ENCODE measurements around the gene STIM1. TPM values are rescaled to one million over a fixed set of nuclear protein-coding genes. Genes with fewer than 3 reads are reported as not detected.

The STIM1 gene
- total RNA-seq, 1 experiment from 2014 or later, result 93.6 TPM

DNA sequence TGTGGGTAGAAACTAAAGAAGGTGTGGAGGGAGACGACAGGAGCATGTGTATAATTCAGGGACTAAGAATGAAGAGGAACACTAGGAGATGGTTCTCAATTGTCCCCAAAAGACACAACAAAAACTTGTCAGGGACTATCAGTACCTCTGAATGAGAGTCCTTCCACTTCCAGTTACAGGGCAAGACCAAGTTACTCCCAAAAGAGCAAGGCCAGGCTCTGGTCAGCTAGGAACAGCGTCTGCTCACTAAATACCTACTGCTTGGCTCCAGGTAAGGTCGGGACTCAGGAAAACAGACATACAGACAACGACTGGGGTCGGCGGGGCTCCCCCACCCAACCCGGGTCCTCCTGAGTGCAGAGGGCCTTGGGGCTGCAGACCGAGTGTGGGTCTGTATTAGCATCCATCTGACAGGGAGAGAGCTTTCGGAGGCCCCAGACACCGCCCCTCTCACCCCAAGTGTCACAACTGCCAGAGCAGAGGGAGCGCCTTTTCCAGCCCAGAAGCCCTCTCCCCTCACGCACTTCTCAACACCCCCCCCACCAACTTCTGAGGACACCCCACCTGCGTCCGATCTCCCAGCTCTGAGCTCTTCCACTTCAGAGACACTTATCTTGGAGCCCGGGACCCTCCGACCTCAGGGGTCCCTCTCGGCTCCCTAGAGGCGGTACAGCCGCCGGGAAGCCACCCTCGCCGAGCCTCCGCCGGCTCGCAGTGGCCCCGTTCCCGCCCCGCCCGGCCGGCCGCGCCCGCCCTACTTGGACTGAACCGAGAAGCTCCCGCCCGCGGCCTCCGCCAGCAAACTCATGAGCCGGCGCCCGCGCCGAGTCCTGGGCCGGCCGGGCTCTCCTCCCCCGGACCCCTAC lies 15.2 kb upstream of the STIM1 start:
- Histone ChIP-seq H3K4me1 (ENCODE audit: control insufficient read depth, insufficient read depth, low read length) (peaks cover 42% of the 10 kb centered on the region), H3K27ac (ENCODE audit: low read length) (peak overlapping the region; percentile 89), H3K36me3 (ENCODE audit: control insufficient read depth, insufficient read depth, low read length) (no peaks in the 10 kb centered on the region), H3K9me3 (ENCODE audit: control insufficient read depth, insufficient read depth, low read depth, low read length) (no peaks in the 10 kb centered on the region), H3K4me3 (ENCODE audit: low read depth in 2 of 2, low read length in 2 of 2) (peak overlapping the region; percentile 62 to 67), H3K27me3 (ENCODE audit: control insufficient read depth, insufficient read depth, low read length) (no peaks in the 10 kb centered on the region)
- no TSS peak for BruUV-seq (replicated peaks)
- in situ Hi-C loops (cut with HindIII; ENCODE audit: low pct_unique_long_range_greater_than_20kb, low sequenced_read_pairs) (no loop called here), intact Hi-C loops (cut with micrococcal nuclease; ENCODE audit: unreplicated experiment) (no loop called here)
- peak; percentile 54 for ATAC-seq
- POLR2A ChIA-PET, result interaction anchor here (0.5 to 0.7 kb wide), 5 partner anchors 15 to 138 kb away, joined by 3 to 6 read pairs (median 4); partner anchors contain the start of gene NUP98
- TF ChIP-seq POLR2AphosphoS5 (IDR thresholded peaks at IDR 0.05; ENCODE audit: low read depth, low read length) (no peak), SIN3A (IDR thresholded peaks at IDR 0.05; ENCODE audit: borderline replicate concordance, insufficient read depth, low read depth, low read length) (peak; percentile 72; the same call in 1 of the 2 replicates)
- DNase-seq (ENCODE audit: low read depth, low spot score), result no peak
- CTCF ChIA-PET, result interaction anchor here (0.6 to 2.7 kb wide), 8 partner anchors 9 to 232 kb away, joined by 3 to 33 read pairs (median 6); partner anchors contain the start of gene STIM1

DNA sequence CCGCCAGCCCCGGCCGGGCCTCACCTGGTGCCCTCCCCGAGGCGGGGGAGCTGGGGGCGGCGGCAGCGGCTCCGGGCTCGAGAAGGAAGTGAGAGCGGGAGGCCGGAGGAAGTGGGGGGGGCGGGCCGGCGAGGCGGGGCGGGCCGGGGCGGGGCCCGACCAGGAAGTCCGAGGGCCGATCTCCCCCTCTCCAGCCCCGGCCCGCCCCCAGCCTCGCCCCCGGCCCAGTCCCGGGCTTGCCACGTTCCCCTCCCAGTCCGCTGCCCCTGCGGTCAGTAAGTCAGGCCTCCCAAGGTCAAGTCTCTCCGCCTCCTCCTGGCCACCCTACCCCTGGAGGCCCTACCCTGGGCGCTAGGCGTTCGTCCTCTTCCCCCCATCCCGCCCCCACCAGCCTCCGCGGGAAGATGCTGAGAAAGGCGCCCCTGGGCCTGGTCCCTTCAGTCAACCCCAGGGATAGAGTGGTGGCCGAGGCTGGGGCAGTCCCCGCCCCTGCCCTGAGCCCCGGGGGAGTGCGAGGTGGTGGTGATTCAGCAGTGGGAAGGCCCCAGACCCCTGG lies 14.5 kb upstream of the STIM1 start, which contains the start of gene RHOG:
Gene RHOG, minus strand, starts transcription at position 90 of the 556 bp plus-strand sequence. CDS start 12,821 bp downstream, outside the sequence.
- H3K36me3 ChIP-seq (ENCODE audit: control insufficient read depth, insufficient read depth, low read length), result no peaks in the 10 kb centered on the region
- POLR2A ChIA-PET, result interaction anchor here (0.5 to 0.9 kb wide), 4 partner anchors 9 to 63 kb away, joined by 3 to 6 read pairs (median 5); no protein-coding TSS in a partner anchor
- intact Hi-C loops (cut with micrococcal nuclease; ENCODE audit: unreplicated experiment), result no loop called here
- in situ Hi-C loops (cut with HindIII; ENCODE audit: low pct_unique_long_range_greater_than_20kb, low sequenced_read_pairs), result no loop called here
- no peaks in the 10 kb centered on the region for H3K9me3 ChIP-seq (ENCODE audit: control insufficient read depth, insufficient read depth, low read depth, low read length)
- peak; percentile 88 for ATAC-seq
- peaks cover 36% of the 10 kb centered on the region for H3K4me1 ChIP-seq (ENCODE audit: control insufficient read depth, insufficient read depth, low read length)
- CTCF ChIA-PET, result interaction anchor here (0.6 to 2.7 kb wide), 17 partner anchors 8 to 233 kb away, joined by 3 to 33 read pairs (median 4); partner anchors contain the start of gene STIM1
- no peaks in the 10 kb centered on the region for H3K27me3 ChIP-seq (ENCODE audit: control insufficient read depth, insufficient read depth, low read length)
- DNase-seq (ENCODE audit: low read depth, low spot score), result no peak
- peak within 1 kb of the TSS; percentile 89 for H3K27ac ChIP-seq (ENCODE audit: low read length)
- no TSS peak for BruUV-seq (replicated peaks)
- H3K4me3 ChIP-seq (ENCODE audit: low read depth in 2 of 2, low read length in 2 of 2), result peak within 1 kb of the TSS; percentile 62 to 67
- TF ChIP-seq, protein P1, sequence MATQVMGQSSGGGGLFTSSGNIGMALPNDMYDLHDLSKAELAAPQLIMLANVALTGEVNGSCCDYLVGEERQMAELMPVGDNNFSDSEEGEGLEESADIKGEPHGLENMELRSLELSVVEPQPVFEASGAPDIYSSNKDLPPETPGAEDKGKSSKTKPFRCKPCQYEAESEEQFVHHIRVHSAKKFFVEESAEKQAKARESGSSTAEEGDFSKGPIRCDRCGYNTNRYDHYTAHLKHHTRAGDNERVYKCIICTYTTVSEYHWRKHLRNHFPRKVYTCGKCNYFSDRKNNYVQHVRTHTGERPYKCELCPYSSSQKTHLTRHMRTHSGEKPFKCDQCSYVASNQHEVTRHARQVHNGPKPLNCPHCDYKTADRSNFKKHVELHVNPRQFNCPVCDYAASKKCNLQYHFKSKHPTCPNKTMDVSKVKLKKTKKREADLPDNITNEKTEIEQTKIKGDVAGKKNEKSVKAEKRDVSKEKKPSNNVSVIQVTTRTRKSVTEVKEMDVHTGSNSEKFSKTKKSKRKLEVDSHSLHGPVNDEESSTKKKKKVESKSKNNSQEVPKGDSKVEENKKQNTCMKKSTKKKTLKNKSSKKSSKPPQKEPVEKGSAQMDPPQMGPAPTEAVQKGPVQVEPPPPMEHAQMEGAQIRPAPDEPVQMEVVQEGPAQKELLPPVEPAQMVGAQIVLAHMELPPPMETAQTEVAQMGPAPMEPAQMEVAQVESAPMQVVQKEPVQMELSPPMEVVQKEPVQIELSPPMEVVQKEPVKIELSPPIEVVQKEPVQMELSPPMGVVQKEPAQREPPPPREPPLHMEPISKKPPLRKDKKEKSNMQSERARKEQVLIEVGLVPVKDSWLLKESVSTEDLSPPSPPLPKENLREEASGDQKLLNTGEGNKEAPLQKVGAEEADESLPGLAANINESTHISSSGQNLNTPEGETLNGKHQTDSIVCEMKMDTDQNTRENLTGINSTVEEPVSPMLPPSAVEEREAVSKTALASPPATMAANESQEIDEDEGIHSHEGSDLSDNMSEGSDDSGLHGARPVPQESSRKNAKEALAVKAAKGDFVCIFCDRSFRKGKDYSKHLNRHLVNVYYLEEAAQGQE (IDR thresholded peaks at IDR 0.05; ENCODE audit: insufficient read depth in 1 of 2, low read depth in 2 of 2, low read length in 1 of 2), result no peak
- peak; percentile 80; the same call in 1 of the 2 replicates for TF ChIP-seq SIN3A (IDR thresholded peaks at IDR 0.05; ENCODE audit: borderline replicate concordance, insufficient read depth, low read depth, low read length)
- TF ChIP-seq, protein P2, sequence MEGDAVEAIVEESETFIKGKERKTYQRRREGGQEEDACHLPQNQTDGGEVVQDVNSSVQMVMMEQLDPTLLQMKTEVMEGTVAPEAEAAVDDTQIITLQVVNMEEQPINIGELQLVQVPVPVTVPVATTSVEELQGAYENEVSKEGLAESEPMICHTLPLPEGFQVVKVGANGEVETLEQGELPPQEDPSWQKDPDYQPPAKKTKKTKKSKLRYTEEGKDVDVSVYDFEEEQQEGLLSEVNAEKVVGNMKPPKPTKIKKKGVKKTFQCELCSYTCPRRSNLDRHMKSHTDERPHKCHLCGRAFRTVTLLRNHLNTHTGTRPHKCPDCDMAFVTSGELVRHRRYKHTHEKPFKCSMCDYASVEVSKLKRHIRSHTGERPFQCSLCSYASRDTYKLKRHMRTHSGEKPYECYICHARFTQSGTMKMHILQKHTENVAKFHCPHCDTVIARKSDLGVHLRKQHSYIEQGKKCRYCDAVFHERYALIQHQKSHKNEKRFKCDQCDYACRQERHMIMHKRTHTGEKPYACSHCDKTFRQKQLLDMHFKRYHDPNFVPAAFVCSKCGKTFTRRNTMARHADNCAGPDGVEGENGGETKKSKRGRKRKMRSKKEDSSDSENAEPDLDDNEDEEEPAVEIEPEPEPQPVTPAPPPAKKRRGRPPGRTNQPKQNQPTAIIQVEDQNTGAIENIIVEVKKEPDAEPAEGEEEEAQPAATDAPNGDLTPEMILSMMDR (IDR thresholded peaks at IDR 0.05), result no peak
- no peak for TF ChIP-seq TCF7L2 (IDR thresholded peaks at IDR 0.05; ENCODE audit: low read depth, low read length)
- peak; percentile 66; the same call in 1 of the 2 replicates for TF ChIP-seq POLR2AphosphoS5 (IDR thresholded peaks at IDR 0.05; ENCODE audit: low read depth, low read length)

Measured in Panc1 (cell line).